ENCODE data around the gene TAF3. TPM values are rescaled to one million over a fixed set of nuclear protein-coding genes. Genes with fewer than 3 reads are reported as not detected.

Gene TAF3
- polyA plus RNA-seq, 1 donor (not counting 4 experiments of a cell fraction or from before 2014, with no cell fraction given) = 2.0 TPM

- Histone ChIP-seq H3K4me2 (ENCODE audit: control insufficient read depth, extremely low read depth, insufficient read depth, low read depth, low read length) (no peak overlapping the region), H2AFZ (ENCODE audit: control insufficient read depth, low read length) (no peak overlapping the region), H3K9me1 (ENCODE audit: control insufficient read depth, extremely low read depth, insufficient read depth, low read length) (no peaks in the 10 kb centered on the region), H3K9me3 (ENCODE audit: control insufficient read depth, low read depth, low read length) (no peaks in the 10 kb centered on the region), H4K20me1 (ENCODE audit: control insufficient read depth, extremely low read depth, insufficient read depth, low read length) (no peaks in the 10 kb centered on the region), H3K4me3 (ENCODE audit: control insufficient read depth in 2 of 3, extremely low read depth in 1 of 3, insufficient read depth in 2 of 3, low read depth in 1 of 3, low read length in 3 of 3) (no peak overlapping the region), H3K36me3 (ENCODE audit: control insufficient read depth in 2 of 2, extremely low read depth in 1 of 2, insufficient read depth in 2 of 2, low read length in 2 of 2) (no peaks in the 10 kb centered on the region), H3K27me3 (ENCODE audit: control insufficient read depth, extremely low read depth, insufficient read depth, low read length) (no peaks in the 10 kb centered on the region), H3K9ac (ENCODE audit: control insufficient read depth, extremely low read depth, insufficient read depth, low read length) (no peak overlapping the region), H3K4me1 (ENCODE audit: control insufficient read depth, extremely low read depth, insufficient read depth, low read length) (no peaks in the 10 kb centered on the region), H3K79me2 (ENCODE audit: control insufficient read depth, insufficient read depth, low read length) (peaks cover 6% of the 10 kb centered on the region), H3K27ac (ENCODE audit: control insufficient read depth, insufficient read depth, low read length) (no peak overlapping the region)
- FAIRE-seq (no peak), DNase-seq (ENCODE audit: low read depth, low spot score) (no peak)
- dilution Hi-C loops (cut with MboI; ENCODE audit: extremely low pct_ligation_motif_present, low sequenced_read_pairs) = no loop called here
- TF ChIP-seq EZH2 (IDR thresholded peaks at IDR 0.05; ENCODE audit: low read length) = no peak
- TF ChIP-seq, protein P1, sequence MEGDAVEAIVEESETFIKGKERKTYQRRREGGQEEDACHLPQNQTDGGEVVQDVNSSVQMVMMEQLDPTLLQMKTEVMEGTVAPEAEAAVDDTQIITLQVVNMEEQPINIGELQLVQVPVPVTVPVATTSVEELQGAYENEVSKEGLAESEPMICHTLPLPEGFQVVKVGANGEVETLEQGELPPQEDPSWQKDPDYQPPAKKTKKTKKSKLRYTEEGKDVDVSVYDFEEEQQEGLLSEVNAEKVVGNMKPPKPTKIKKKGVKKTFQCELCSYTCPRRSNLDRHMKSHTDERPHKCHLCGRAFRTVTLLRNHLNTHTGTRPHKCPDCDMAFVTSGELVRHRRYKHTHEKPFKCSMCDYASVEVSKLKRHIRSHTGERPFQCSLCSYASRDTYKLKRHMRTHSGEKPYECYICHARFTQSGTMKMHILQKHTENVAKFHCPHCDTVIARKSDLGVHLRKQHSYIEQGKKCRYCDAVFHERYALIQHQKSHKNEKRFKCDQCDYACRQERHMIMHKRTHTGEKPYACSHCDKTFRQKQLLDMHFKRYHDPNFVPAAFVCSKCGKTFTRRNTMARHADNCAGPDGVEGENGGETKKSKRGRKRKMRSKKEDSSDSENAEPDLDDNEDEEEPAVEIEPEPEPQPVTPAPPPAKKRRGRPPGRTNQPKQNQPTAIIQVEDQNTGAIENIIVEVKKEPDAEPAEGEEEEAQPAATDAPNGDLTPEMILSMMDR (optimal IDR thresholded peaks at IDR 0.05 in 1 of 3, IDR thresholded peaks at IDR 0.05 in 1 of 3, conservative IDR thresholded peaks at IDR 0.05 in 1 of 3; ENCODE audit: extremely low read depth in 1 of 3, insufficient read depth in 2 of 3, low read length in 3 of 3) = no peak
These were observed 38.4 kb downstream of the TAF3 start for GRCh38 chr10:7856678-7857077.

- Histone ChIP-seq H3K27ac (ENCODE audit: control insufficient read depth, insufficient read depth, low read length) (no peak overlapping the region), H3K9me3 (ENCODE audit: control insufficient read depth, low read depth, low read length) (no peaks in the 10 kb centered on the region), H3K9me1 (ENCODE audit: control insufficient read depth, extremely low read depth, insufficient read depth, low read length) (no peaks in the 10 kb centered on the region), H3K9ac (ENCODE audit: control insufficient read depth, extremely low read depth, insufficient read depth, low read length) (no peak overlapping the region), H3K4me1 (ENCODE audit: control insufficient read depth, extremely low read depth, insufficient read depth, low read length) (no peaks in the 10 kb centered on the region), H3K4me3 (ENCODE audit: control insufficient read depth in 2 of 3, extremely low read depth in 1 of 3, insufficient read depth in 2 of 3, low read depth in 1 of 3, low read length in 3 of 3) (no peak overlapping the region), H3K4me2 (ENCODE audit: control insufficient read depth, extremely low read depth, insufficient read depth, low read depth, low read length) (no peak overlapping the region), H2AFZ (ENCODE audit: control insufficient read depth, low read length) (no peak overlapping the region), H3K36me3 (ENCODE audit: control insufficient read depth in 2 of 2, extremely low read depth in 1 of 2, insufficient read depth in 2 of 2, low read length in 2 of 2) (no peaks in the 10 kb centered on the region), H4K20me1 (ENCODE audit: control insufficient read depth, extremely low read depth, insufficient read depth, low read length) (no peaks in the 10 kb centered on the region), H3K79me2 (ENCODE audit: control insufficient read depth, insufficient read depth, low read length) (peaks cover 6% of the 10 kb centered on the region), H3K27me3 (ENCODE audit: control insufficient read depth, extremely low read depth, insufficient read depth, low read length) (no peaks in the 10 kb centered on the region)
- FAIRE-seq (no peak), DNase-seq (ENCODE audit: low read depth, low spot score) (no peak)
- dilution Hi-C loops (cut with MboI; ENCODE audit: extremely low pct_ligation_motif_present, low sequenced_read_pairs) = no loop called here
- TF ChIP-seq, protein P1 (optimal IDR thresholded peaks at IDR 0.05 in 1 of 3, IDR thresholded peaks at IDR 0.05 in 1 of 3, conservative IDR thresholded peaks at IDR 0.05 in 1 of 3; ENCODE audit: extremely low read depth in 1 of 3, insufficient read depth in 2 of 3, low read length in 3 of 3) = no peak
- TF ChIP-seq EZH2 (IDR thresholded peaks at IDR 0.05; ENCODE audit: low read length) = no peak
These were observed 39.0 kb downstream of the TAF3 start for GRCh38 chr10:7857262-7857661.

All from keratinocyte (primary cell).